Measurements from ENCODE around the gene MSRB1.

GRCh38 chr16:1978476-1979120 lies 35.6 kb upstream of the MSRB1 start:
- TF ChIP-seq CTCF (IDR thresholded peaks at IDR 0.05; ENCODE audit: insufficient read depth, low read depth, low read length) (no peak), EZH2 (IDR thresholded peaks at IDR 0.05; ENCODE audit: insufficient read depth, low read length) (no peak)

Data from astrocyte (in vitro differentiated cells and primary cell).